A673 (cell line): ENCODE results near the gene RAB6D. TPM values are rescaled to one million over a fixed set of nuclear protein-coding genes. Genes with fewer than 3 reads are reported as not detected.

Source experiments
- BruUV-seq: library from RNA; stranded (reverse); fragments of 400-500 nt; replicated peaks from 2 replicates; lab custom pipeline; 2021; lab: Mats Ljungman, UMichigan
- CTCF ChIA-PET: fragments of 300-600 bp; sonication (Branson Sonifier 250); formaldehyde crosslinking; loops from one replicate; lab custom pipeline; 2022; ENCODE audit warnings: antibody characterized with exemption; lab: Charles Lee
- POLR2A ChIA-PET: fragments of 300-600 bp; sonication (Branson Sonifier 250); formaldehyde crosslinking; loops from one replicate; lab custom pipeline; 2022; ENCODE audit warnings: antibody characterized with exemption; ENCODE audit not compliant: low non-redundant PET; lab: Charles Lee
- DNase-seq: peaks from one replicate; pipeline ENCODE4 v3.0.0-alpha.2; 2015; ENCODE audit warnings: low spot score
- H3K27ac ChIP-seq: fragments of 200-600 bp; sonication (generic); 2 replicates; pipeline ENCODE4 v1.5.1; 2016; ENCODE audit warnings: mixed run types, low read depth, mild to moderate bottlenecking, mixed read lengths, antibody characterized with exemption, low read length; ENCODE audit not compliant: poor library complexity, severe bottlenecking
- H3K27me3 ChIP-seq: fragments of 200-600 bp; sonication (generic); replicated peaks from 2 replicates; pipeline ENCODE4 v1.6.1; 2017; ENCODE audit warnings: mixed run types, low read depth, mild to moderate bottlenecking, mixed read lengths, antibody characterized with exemption, low read length; ENCODE audit not compliant: insufficient read depth, poor library complexity
- H3K36me3 ChIP-seq: fragments of 200-600 bp; sonication (generic); 2 replicates; pipeline ENCODE4 v1.6.1; 2016; ENCODE audit warnings: mixed run types, mild to moderate bottlenecking, mixed read lengths, antibody characterized with exemption, low read length; ENCODE audit not compliant: insufficient read depth, poor library complexity, severe bottlenecking
- H3K4me1 ChIP-seq: fragments of 200-600 bp; sonication (generic); 2 replicates; pipeline ENCODE4 v1.6.1; 2017; ENCODE audit warnings: mixed run types, mild to moderate bottlenecking, mixed read lengths, antibody characterized with exemption, low read length; ENCODE audit not compliant: insufficient read depth, poor library complexity, severe bottlenecking
- H3K4me3 ChIP-seq: fragments of 200-600 bp; sonication (generic); 2 replicates; pipeline ENCODE4 v1.5.1; 2016; ENCODE audit warnings: low read depth, mixed run types, mild to moderate bottlenecking, mixed read lengths, low read length; ENCODE audit not compliant: poor library complexity, severe bottlenecking
- H3K9me3 ChIP-seq: fragments of 200-600 bp; sonication (generic); 2 replicates; pipeline ENCODE4 v1.6.1; 2016; ENCODE audit warnings: mixed run types, low read depth, mild to moderate bottlenecking, mixed read lengths, antibody characterized with exemption, low read length; ENCODE audit not compliant: poor library complexity, severe bottlenecking
- CTCF ChIP-seq: fragments of 300-800, 200-600 bp; sonication (generic); conservative IDR thresholded peaks from 2 replicates; pipeline ENCODE4 v1.5.1; 2017; ENCODE audit warnings: low read depth, mild to moderate bottlenecking, antibody characterized with exemption, low read length, moderate library complexity, mixed read lengths
- EZH2 ChIP-seq: fragments of 200-600 bp; sonication (generic); IDR thresholded peaks from 2 replicates; pipeline ENCODE4 v1.6.1; 2017; ENCODE audit warnings: borderline replicate concordance, low read depth, mild to moderate bottlenecking, mixed read lengths, antibody characterized with exemption, low read length; ENCODE audit not compliant: poor library complexity, severe bottlenecking
- intact Hi-C: fragments of 100-400 bp; cut with micrococcal nuclease; formaldehyde crosslinking; loops from one replicate; pipeline ENCODE4 v1.10.0; 2022; ENCODE audit not compliant: unreplicated experiment
- total RNA-seq: library from RNA; stranded (reverse); gene quantifications from 2 replicates; pipeline ENCODE4 v1.2.3, GENCODE V29; 2021

The RAB6D gene
- total RNA-seq, 1 experiment from 2014 or later: not detected

- DNase-seq: no peak
- ChIA-PET CTCF (no interaction called here), POLR2A (no interaction called here)
- no peak overlapping the region for H3K27ac ChIP-seq
- no peaks in the 10 kb centered on the region for H3K9me3 ChIP-seq
- intact Hi-C loops: no loop called here
- H3K4me1 ChIP-seq: no peaks in the 10 kb centered on the region
- TF ChIP-seq EZH2 (no peak), CTCF (no peak)
- no peaks in the 10 kb centered on the region for H3K36me3 ChIP-seq
- no TSS peak for BruUV-seq
- no peak overlapping the region for H3K4me3 ChIP-seq
- peaks cover 66% of the 10 kb centered on the region for H3K27me3 ChIP-seq
Observed at GRCh38 chr2:131408778-131409177, 44.8 kb upstream of the RAB6D start.

GRCh38 chr2:131408207-131408606 lies 44.2 kb upstream of the RAB6D start:
- H3K27me3 ChIP-seq: peaks cover 70% of the 10 kb centered on the region
- H3K9me3 ChIP-seq: no peaks in the 10 kb centered on the region
- intact Hi-C loops: no loop called here
- BruUV-seq: no TSS peak
- POLR2A ChIA-PET: no interaction called here
- DNase-seq: no peak
- H3K36me3 ChIP-seq: no peaks in the 10 kb centered on the region
- H3K4me3 ChIP-seq: no peak overlapping the region
- TF ChIP-seq EZH2 (no peak), CTCF (no peak)
- H3K4me1 ChIP-seq: no peaks in the 10 kb centered on the region
- H3K27ac ChIP-seq: no peak overlapping the region
- CTCF ChIA-PET: no interaction called here

- no peaks in the 10 kb centered on the region for H3K9me3 ChIP-seq
- H3K4me1 ChIP-seq: no peaks in the 10 kb centered on the region
- no peak overlapping the region for H3K4me3 ChIP-seq
- no peaks in the 10 kb centered on the region for H3K36me3 ChIP-seq
- H3K27ac ChIP-seq: no peak overlapping the region
- ChIA-PET CTCF (no interaction called here), POLR2A (no interaction called here)
- H3K27me3 ChIP-seq: peaks cover 80% of the 10 kb centered on the region
- TF ChIP-seq CTCF (no peak), EZH2 (no peak)
- intact Hi-C loops: no loop called here
- no peak for DNase-seq
- no TSS peak for BruUV-seq
Observed at GRCh38 chr2:131404753-131405152, 40.8 kb upstream of the RAB6D start.
